RCC 7860 (cell line): ENCODE data around the gene LANCL3.
"Not testable (repeated sequence)": the region's sequence is repeated elsewhere in the genome, so short reads cannot be mapped to it uniquely, and the experiment has no call there.

Source experiments
- DNase-seq: peaks from one replicate; pipeline ENCODE4 v3.0.0-alpha.2; 2015; ENCODE audit warnings: low spot score
- FAIRE-seq: peaks from 2 replicates; lab custom pipeline; 2012; peaks lifted over from hg19 to GRCh38; lab: Jason Lieb, UNC

LANCL3 gene

DNA sequence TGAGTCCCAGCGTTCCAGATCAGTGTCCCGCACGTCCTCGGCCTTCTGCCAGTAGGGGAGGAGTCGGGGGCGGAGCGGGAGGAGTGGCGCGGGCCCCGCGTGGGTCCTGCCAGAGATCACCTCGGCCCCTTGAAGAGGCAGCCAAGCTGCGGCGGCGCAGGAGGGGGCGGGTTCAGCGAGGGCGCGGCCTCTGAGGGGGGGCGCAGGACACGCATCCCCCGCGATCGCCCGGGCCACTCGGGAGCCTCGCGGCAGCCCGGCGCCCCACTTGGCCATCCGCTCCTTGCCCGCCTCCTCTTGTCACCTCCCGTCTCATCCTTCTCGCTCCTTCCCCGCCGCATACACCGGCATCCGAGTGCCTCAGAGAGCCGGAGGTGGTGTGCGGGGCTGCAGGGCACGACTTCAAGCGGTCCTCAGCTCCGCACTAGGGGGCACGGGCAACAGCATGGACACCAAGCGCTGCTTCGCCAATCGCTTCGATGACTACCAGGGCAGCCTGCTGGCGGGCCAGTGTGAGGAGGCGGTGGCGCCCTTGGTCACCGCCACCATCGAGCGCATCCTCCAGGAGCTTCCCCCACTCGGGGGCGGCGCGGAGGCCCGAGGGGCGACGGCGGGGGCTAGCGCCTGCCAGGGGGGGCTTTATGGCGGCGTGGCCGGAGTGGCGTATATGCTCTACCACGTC, at the start of gene LANCL3:
Gene LANCL3 (plus strand): TSS at position 236 of the 682 bp plus-strand sequence. CDS start 210 bp downstream, at position 446.
- not testable (repeated sequence) for FAIRE-seq, DNase-seq

DNA sequence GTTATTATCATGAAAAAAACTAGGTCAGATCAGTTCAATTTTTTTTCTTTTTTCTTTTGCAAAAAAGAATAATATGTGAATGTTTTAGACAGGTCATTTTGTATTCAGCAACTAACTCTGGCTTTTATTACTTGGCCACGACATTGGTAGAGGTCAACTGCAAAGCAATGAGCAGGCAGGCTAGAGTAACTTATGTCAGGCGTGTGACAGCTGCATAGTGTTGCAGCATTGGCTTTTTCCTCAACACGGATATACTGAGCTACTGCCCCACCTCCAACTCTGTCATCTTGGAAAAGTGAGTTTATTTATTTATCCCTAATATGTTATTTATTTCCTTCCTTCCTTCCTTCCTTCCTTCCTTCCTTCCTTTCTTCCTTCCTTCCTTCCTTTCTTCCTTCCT, 47.8 kb upstream of the LANCL3 start:
- not testable (repeated sequence) for DNase-seq, FAIRE-seq

DNA sequence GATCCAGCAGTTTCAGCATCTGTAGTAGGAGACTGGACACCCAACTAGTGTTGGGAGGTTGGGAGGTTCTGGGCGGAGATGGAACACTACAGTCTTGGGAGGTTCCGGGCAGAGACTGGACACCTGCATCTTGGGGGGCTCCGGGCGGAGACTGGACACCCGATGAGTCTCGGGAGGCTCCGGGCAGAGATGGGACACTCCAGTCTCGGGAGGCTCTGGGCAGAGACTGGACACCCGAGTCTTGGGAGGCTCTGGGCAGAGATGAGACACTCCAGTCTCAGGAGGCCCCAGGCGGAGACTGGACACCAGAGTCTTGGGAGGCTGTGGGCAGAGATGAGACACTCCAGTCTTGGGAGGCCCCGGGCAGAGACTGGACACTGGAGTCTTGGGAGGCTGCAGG, 29.5 kb upstream of the LANCL3 start:
- FAIRE-seq (no peak), DNase-seq (no peak)

DNA sequence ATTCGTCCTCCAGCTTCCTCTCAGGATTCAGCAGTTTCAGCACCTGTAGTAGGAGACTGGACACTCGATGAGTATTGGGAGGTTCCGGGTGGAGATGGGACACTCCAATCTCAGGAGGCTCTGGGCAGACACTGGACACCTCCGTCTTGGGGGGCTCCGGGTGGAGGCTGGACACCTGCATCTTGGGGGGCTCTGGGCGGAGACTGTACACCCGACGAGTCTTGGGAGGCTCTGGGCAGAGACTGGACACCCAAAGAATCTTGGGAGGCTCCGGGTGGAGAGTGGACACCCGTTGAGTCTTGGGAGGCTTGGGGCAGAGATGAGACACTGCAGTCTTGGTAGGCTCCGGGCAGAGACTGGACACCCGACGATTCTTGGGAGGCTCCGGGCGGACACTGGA, 28.7 kb upstream of the LANCL3 start:
- FAIRE-seq (no peak), DNase-seq (no peak)

DNA sequence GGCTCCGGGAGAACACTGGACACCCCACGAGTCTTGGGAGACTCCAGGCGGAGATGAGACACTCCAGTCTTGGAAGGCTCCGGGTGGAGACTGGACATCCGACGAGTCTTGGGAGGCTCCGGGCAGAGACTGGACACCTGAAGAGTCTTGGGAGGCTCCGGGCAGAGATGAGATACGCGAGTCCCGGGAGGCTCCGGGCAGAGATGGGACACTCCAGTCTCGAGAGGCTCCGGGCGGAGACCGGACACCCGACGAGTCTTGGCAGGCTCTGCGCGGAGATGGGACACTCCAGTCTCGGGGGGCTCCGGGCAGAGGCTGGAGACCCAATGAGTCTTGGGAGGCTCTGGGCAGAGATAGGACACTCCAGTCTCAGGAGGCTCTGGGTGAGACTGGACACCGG, 28.1 kb upstream of the LANCL3 start:
- DNase-seq, result no peak
- FAIRE-seq, result no peak

DNA sequence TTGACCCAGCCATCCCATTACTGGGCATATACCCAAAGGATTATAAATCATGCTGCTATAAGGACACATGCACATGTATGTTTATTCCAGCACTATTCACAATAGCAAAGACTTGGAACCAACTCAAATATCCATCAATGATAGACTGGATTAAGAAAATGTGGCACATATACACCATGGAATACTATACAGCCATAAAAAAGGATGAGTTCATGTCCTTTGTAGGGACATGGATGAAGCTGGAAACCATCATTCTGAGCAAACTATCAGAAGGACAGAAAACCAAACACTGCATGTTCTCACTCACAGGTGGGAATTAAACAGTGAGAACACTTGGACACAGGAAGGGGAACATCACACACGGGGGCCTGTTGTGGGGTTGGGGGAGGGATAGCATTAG, 26.9 kb upstream of the LANCL3 start:
- not testable (repeated sequence) for DNase-seq, FAIRE-seq

DNA sequence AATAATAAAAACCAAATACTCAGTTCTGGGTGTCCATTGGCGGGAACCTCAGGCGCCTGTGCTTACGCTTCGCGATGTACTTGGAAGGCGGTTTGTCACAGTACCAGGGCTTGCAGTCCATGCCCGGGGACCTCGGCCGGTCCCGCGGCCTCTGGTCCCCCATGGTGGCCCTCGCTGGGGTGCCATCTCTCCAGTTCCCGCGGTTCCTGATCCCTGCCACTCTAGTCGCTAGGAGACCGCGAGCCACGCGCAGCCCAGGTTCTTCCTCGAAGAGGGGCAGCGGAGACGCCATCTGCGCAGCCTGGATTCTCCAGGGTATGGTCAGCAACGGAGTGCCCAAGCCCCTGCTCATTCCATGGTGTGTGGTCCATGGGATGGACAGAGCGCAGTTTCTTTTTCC, 26.4 kb upstream of the LANCL3 start:
- FAIRE-seq (no peak), DNase-seq (no peak)

DNA sequence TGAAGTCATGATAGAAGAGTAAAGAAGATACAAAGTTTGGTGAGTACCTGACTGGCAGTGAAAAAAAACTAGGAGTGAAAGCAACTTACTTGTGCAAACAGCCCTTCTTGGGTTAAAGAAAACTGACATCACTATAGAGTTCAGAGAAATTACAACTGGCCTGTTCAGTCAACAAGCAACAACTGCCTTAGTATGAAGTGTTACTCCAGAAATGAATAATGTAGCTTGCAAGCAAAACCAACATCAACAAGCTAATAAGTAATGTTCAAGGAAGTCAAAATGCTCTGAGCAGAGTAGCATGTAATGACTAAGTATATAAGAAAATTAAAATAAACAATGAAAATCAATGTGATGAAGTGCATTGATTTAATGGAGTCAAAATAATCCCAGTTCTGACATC, 21.8 kb upstream of the LANCL3 start:
- not testable (repeated sequence) for DNase-seq, FAIRE-seq

DNA sequence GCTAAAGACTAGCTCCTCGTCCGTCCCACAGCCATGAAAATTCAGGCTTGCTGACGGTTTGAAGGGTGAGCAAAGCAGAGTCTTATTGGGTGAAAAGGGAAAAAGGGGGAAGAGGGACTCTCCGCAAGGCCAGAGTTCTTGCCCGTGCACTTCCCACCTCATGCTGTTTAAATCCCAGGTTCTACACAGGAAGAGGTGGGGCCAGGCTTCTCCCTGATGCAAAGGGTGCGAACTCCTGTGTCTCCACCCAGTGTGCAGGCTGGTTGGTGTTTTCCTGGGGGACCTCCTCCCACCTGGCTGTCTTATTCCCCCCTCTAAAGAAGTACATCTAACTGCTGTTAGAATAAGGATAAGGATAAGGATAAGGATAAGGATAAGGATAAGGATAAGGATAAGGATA, 18.0 kb upstream of the LANCL3 start:
- DNase-seq (no peak), FAIRE-seq (no peak)

DNA sequence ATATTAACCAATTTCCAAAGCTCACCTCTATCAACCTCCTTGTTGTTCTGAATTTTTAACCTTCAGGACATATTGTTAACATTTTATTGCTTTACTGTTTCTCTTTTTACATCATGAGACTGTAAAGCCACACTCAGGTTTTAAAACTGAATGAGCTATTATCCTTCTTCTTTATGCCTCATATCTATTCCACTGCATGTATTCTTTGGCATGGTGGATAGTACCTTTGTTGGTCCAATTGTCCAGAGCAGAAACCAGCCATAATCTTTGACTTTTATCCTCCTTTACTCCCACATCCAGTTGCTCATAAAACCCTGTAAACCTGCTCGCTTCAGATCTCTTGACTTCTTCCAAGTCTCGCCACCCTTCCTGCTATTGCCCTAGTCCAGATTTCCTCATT, 6.2 kb upstream of the LANCL3 start:
- DNase-seq, FAIRE-seq: not testable (repeated sequence)

DNA sequence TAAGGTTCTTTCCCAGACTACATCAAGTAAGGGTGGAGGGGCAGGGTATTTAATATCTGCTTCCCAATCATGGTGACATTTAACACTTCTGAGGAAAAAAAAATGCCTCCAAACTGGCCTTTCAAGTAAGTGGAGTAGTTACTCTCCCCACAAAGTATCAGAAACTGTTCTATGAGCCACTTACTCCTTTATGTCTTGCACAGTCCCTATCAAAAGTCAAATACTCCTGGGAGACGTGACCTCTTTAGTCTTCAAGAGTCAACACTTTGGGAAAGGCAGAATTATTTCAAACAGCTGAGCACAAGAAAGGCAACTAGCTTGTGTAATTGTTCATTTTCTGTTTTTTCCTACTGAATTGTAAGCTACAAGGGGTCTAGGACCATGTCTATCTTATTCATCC, 1.1 kb upstream of the LANCL3 start:
- DNase-seq, FAIRE-seq: not testable (repeated sequence)

DNA sequence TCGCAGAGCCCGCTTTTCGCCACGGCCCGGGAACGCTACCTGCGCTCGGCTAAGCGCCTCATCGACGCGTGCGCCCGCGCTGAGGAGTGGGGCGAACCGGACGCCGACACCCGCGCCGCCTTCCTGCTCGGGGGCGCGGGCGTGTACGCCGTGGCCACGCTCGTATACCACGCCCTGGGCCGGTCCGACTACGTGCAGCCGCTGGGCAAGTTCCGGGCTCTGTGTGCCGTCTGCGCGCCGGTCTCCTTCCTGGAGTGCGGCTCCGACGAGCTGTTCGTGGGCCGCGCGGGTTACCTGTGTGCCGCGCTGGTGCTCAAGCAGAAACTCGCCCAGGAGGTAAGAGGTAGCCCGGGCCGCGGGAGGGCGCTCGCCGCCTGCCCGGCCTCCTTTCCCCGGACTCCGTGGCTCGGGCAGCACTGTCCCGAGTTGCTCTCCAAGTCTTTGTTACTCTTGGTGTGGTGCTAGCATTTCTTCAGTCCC, 687 bp downstream of the LANCL3 start:
- DNase-seq, result not testable (repeated sequence)

DNA sequence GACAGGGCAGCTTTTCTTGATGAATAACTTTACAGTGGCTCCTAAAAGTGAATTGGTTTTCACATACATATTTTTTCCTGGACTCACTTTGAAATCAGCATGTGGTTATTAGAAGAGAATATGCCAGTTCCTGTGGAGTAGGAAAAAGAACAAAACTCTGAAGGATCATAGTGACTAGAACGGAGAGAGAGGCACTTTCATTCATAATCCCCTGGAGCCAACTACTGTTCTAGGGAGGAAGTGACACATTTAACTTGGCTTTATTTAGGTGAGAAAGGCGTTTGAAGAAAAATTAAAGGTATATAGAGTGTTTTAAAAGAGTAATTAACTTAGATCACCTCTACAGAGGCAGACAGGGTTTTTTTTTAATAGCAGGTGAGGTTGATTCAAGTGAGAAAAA, 1.7 kb downstream of the LANCL3 start:
- not testable (repeated sequence) for DNase-seq, FAIRE-seq

More for the DNA sequence above, 687 bp downstream of the LANCL3 start:
- FAIRE-seq, result not testable (repeated sequence)

DNA sequence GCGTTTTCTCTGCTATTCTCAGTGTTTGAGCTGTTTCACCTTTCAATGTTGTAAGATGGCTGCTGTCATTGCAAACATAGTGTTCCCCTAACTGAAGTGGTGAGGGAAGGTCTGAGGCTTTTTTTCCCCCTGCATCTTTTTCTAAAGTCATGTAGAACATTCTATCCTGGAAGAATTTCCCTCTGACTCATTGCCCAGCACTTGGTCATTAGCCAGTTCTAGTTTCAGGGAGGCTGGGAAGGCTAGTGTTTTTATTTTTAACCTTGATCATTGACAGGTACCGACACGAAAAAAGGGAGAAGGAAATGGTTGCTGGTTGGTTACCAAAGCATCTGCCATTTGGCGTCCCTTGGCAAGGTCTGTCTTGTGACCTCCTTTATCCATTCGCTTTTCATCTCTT, 6.6 kb downstream of the LANCL3 start:
- FAIRE-seq, result no peak

DNA sequence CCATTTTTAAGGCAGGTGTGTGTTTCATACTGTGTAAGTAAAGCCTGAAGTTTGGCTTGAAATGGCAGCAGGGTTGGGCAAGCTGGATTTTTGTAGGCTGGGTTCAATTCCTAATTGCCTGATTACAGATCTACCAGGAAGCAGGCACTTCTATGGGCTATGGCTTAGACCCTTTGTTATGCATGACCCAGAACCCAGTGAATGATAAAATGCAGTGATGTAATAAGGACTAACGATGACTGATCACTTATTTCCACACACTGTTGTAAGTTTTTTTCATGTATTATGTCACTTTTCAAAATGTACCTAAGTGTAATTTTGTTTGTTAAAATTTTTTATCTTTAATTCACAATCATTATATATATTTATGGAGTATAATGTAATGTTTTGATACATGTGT, 8.6 kb downstream of the LANCL3 start:
- FAIRE-seq, result no peak
- DNase-seq, result no peak

More for the DNA sequence above, 6.6 kb downstream of the LANCL3 start:
- DNase-seq, result no peak

DNA sequence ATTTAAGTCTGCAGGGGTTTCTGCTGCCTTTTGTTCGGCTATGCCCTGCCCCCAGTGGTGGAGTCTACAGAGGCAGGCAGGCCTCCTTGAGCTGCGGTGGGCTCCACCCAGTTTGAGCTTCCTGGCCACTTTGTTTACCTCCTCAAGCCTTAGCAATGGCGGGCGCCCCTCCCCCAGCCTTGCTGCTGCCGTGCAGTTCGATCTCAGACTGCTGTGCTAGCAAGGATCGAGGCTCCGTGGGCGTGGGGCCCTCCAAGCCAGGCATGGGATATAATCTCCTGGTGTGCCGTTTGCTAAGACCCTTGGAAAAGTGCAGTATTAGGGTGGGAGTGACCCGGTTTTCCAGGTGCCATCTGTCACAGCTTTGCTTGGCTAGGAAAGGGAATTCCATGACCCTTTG, 15.9 kb downstream of the LANCL3 start:
- DNase-seq, FAIRE-seq: not testable (repeated sequence)

DNA sequence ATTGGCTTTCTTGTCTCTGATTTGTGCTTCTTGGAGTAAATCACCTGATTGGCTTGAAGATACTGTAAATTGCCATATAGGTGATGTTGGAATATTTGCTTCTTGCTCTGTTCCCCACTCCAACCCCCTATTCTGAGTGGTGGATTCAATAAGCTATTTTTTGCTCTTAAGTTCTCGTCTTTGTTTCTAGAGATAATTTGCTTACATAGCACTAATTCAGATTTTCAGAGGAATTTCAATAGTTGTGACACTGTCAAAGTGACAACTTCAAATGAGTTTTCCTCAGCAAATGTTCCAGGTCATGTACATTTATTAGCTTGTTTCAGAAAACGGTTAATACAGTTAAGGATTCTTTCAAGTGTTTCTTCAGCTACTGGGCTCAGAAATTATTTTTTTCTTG, 18.6 kb downstream of the LANCL3 start:
- FAIRE-seq (no peak), DNase-seq (no peak)

DNA sequence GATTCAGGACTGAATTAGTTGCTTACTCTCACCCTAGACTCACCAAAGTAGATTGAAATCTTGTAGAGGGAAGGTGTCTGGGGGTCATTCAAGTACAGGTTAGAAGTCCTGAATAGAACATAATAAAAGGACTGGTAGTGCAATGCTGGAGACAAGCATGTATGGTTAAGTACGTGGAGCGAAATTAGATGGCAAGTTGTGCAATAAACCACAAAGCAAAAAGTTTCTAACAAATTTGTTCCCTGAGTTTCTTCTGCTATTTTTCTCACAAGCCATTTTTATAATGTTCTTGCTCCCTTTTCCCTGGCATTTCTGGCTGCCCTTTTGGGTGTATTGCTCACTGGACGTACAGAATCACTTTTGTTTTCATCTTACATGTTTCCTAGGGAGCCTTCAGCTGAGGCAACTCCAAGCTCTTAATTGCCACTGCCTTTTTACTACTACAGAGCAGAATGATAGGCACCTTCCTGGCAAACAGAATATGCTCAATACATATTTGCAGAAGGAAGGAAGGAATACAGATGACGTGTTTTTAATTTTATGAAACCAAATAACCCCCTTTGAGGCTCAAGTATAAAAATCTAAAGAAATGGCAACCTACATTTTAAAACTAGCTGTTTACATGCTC, 23.4 kb downstream of the LANCL3 start:
- no peak for FAIRE-seq

DNA sequence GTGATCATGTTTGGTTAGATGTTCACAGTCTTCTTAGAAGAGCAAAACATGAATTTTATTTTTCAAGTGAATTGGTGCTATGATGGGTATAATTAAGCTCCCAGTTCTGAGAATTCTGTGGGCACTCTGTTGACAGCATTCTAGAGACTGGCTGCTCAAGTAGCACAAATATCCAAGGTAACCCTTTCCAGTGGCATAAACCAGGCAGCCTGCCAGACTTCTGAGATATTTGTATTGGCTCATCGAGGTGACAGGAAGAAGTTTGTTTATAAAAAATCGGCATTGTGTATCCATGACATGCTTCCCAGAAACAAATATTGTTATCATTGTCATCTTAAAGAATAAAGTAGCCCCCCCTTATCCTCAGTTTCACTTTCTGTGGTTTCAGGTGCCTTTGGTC, 28.3 kb downstream of the LANCL3 start:
- FAIRE-seq (no peak), DNase-seq (no peak)

More for the DNA sequence above, 23.4 kb downstream of the LANCL3 start:
- no peak for DNase-seq

DNA sequence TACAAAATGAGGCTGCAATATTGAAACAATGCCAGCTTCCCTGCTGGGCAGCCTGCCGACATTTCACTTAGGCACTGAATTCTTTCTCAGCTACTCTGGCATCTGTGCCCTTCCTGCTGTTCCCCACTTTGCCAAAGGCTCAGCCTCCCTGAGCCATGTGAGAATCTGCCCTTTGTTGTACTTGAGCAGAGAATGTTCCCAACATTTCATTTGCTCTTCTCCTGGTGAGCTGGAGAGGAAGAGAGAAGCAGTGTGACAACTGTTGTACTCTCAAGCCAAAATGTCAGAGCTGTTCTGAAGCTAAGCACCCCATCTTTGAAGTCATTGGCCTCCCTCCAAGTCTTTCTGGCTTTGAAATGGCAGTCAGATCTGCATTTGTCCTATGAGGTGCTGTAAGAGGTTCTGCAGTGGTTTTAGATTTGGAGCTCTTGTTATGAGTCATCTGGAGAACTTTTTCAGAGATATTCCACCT, 32.5 kb downstream of the LANCL3 start:
- DNase-seq, result no peak

DNA sequence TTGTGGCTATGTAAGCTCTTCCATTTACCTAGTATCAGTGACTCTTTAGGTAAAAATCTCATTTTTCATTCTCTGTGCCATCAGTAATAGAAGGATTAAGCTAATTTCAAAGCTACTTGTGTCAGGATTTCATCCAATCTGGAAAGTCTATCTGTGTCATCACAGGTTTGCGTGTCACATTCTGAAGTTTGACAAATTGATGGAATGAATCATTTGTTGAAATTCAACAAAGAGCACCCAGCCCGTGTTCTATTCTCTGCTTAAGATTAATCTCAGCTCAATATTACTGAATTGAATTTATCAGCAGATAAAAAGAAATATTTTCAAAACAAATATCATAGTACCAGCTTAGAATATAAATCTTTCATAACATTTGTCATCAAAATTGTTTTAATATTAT, 35.8 kb downstream of the LANCL3 start:
- DNase-seq (no peak), FAIRE-seq (no peak)

More for the DNA sequence above, 32.5 kb downstream of the LANCL3 start:
- no peak for FAIRE-seq

DNA sequence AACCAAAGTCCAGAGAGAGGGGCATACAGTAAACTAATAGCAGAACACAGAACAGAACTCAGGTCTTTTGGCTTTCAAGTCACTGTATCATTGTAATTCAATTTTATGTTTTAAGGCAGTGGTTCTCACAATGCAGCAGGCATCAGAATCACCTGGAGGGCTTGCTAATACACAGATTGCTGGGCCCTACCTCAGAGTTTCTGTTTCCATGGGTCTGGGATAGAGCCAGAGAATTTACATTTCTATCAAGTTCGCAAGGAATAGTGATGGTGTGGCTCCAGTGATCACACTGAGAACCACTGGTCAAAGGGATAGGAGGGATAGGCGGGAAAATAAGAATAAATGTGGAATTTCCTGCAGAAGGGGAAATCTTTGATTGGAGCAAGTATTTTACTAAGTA, 36.7 kb downstream of the LANCL3 start:
- no peak for FAIRE-seq
- no peak for DNase-seq
